HS-5 (cell line): Measurements from ENCODE around the gene C1orf56.

Experiments
- DNase-seq: peaks from one replicate; pipeline ENCODE4 v3.0.0-alpha.2; 2012; ENCODE audit warnings: low read depth

The C1orf56 gene, protein sequence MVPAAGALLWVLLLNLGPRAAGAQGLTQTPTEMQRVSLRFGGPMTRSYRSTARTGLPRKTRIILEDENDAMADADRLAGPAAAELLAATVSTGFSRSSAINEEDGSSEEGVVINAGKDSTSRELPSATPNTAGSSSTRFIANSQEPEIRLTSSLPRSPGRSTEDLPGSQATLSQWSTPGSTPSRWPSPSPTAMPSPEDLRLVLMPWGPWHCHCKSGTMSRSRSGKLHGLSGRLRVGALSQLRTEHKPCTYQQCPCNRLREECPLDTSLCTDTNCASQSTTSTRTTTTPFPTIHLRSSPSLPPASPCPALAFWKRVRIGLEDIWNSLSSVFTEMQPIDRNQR

DNA sequence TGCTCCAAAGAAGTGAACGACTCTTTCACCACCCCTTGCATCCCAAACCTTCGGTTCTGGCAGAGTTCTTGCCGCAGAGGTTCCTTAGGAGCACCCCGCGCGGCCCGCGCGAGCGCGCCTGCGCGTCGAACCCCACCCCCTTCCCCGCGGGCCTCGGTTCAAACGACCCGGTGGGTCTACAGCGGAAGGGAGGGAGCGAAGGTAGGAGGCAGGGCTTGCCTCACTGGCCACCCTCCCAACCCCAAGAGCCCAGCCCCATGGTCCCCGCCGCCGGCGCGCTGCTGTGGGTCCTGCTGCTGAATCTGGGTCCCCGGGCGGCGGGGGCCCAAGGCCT, at the start of gene C1orf56:
TSS of gene C1orf56 (plus strand) at position 161 of the 334 bp plus-strand sequence. CDS start at position 258, 97 bp downstream.
- no peak for DNase-seq

DNA sequence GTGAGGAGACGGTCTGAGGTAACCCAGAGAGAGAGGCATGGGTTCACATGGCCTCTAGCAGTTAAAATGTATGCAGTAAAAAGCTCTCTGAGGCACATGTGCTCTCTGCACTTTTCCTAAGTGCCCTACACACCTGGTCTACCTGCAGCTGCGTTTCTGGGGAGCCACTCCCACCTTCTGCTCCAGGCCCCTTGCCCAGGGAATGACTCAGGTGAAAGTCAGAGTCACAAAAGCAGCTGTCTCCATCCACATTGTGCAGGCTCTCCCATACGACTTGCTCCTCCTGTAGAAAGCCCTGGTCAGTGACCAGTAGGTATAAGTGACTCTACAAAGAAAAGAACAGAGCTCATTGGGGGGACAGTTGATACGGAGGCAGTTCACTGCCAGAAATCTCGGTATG, 49.6 kb upstream of the C1orf56 start:
- no peak for DNase-seq

DNA sequence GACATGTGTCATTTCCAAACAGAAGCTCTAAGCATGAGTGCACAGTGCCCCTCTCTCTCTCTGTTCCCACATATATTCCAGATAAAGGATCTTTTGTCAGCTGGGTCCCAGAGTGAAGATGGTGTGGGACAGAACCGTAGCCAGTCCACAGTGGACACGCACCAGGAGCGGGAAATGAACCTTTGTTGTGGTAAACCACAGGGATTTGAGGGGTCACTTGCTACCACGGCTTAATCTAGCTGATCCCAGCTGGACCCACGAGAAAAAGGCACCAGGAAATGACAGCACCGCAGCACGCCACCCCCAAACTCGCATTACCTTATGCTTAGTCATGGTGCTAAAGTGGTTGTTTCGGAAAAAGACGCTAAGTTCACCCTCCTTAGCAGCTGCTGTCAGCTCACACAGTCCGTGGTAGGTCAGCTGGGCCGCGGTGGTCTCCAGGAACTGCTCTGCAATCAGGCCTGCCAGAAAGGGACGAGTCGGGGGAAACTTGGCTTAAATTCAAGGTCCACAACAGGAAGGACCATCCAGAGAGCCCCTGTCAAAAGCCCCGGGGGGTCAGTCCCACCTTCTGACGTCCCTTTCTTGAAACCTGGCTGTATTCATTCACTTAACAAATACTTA, 48.4 kb upstream of the C1orf56 start:
- DNase-seq = no peak

DNA sequence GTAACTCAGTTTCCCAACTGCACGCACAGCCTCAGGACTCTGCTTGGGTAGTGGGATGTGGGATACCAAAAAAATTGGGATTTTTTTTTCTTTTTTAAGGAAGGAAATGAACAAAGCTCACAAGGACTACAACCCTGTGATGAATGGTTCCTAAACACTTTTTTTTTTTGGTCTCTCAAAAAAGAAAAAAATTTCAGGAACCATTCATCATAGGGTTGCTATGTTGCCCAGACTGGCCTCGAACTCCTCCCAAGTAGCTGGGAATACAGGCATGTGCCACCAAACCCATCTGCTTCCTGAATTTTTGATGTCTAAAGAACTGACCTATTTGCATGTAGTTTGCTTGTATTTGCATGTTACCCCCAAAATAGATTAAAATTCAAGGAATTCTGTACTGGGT, 47.6 kb upstream of the C1orf56 start:
- DNase-seq = no peak

DNA sequence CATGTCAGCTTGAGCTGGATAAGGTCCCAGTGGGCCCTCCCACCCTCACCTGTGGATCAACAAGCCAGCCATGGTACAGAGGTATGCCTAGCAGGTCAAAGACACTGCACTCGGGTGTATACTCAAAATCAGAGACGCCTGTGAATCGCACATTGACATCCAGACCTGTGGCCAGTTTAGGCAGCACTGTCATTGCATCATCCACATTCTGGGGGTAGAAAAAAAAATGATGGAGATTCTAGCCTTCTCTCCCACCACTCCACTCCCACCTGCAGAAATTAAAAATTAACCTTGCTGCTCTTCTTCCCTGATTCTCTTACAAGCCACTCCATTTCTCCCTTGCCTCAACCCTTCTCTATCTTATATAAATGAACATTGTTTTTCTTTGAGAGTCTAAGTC, 47.1 kb upstream of the C1orf56 start:
- DNase-seq = no peak

DNA sequence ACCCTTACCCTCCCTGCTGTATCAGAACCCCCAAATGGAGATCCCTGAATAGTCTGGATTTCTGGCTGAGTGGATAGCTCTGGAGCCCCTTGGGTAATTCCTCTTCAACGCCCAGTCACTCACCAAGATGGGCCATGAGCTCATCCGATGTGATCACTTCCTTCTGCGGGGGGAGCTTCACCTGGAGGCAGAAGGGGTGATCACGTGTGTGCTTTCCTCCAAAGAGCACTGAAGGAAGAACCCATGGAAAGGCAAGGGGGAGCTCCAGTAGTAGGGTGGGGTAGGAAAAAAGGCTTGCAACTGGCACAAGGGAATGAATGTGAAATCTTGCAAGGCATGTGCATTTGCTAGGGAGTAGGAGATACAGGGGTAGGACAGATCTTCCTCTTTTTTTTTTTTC, 45.9 kb upstream of the C1orf56 start:
- DNase-seq = no peak

DNA sequence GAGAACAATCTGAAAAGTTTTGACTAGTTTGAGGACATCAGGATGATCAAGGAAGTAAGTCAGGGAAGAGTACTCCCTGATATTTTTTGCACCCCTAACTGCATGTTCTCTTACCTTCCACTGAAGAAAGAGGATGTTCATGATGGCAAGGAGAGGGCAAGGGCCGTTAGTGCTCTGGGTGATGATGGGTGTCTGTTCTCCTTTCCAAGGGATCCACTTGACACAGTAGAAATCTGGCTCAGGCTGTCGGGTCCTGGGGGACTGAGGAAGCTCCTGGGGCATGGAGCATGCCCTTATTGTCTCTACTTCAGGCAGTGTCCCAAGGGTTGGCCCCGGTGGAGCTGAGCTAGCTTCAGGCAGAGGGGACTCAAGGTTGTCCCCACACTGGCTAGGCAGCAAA, 45.5 kb upstream of the C1orf56 start:
- no peak for DNase-seq

DNA sequence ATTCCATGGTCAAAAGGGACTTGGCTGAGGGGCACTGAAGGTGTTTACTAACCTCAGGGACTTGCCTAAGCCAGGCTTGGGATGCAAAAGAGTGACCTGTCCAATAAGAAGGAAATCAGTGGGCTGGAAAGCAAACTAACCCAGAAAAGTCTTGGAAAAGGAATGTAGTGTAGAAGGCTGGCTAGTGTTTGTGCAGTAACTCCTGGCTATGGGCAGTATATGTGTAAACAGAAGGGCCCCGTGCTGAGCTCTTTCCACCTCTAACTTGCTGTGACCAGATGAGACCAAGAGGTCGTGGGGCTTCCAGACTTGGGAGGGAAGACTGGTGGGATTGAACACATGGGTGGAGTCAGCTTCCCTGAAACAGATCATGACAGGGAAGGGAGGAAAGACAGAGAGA, 44.9 kb upstream of the C1orf56 start:
- no peak for DNase-seq

DNA sequence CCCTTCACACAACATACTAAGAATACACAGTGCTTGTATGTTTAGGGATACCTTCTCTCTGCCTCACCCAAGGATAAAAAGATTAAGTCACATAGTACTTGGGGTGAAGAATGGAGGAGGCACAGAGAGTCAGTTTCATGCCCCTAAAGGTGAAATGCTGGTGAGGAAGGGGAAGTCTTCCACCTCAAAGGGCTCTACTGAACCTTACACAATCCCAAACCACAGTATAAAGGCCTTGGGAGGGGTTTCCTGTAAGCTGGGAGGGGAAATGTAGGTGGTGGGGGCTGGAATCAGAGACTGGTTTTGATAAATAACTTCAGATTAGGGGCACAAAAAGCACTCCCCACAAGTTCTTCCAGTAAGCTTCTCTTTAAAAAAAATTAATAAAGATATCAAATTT, 44.4 kb upstream of the C1orf56 start:
- DNase-seq = no peak

DNA sequence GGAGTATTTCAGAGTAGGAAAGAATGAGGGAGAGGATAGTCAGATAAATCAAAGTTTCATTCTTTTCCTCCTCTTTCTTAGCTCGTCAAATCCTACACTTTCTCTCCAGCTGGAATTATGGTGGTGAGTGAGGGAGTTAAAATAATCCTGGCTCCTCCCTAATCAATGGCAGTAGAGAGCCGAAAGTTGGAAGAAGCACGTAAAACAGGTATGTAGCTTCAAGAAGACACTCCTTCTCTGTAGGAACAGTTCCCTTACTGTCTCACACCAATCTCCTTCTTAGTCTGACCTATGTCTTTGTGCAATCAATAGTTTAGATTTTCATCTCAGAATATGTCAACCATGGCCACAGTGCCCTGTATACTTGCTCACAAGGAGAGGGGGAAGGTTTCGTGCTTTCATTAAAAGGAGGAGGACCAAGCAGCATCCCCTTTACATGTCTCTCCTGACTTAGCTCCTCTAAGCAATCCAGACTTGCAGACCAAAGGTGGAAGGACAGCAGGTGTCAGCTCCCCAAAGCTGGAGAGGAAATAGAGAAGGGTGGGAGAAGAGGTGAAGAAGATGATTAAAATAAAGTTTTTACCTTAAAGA, 41.7 kb upstream of the C1orf56 start:
- no peak for DNase-seq

DNA sequence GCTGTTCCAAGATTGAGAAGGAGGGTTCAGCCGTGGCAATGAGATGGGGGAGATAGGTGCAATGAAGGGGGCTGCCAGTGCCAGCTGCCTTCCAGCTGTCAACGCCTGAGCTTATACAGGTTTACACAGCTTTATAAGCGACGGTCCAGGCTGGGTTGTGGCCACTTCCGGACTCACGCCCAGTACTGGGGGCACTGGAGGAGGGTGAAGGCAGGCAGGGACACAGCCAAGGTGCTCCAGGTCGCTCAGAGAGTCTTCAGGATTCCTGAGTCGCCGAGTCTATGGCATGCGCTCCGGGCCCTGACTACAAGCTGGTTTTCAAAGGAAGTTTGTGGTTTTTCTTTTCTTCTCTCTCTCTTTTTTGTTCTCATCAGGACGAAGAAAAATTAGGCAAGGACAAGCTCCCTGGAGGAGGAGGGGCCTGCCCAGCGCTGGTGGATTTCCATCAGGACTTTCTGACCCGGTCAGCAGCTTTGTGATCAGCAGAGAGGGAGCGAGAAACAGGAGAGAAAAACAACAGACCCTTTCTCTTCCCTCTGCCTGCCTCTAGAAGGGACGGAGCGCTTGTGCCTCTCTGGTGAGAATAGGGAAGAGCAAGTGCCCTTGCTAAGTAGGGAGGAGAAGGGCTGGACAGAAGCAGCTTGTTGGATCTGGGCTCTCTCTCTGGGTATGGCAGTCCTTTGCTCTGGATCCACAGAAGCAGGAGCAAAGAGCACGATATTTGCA, 41.1 kb upstream of the C1orf56 start, which contains the start of gene MINDY1:
TSS of gene MINDY1 (minus strand) at position 576 of the 726 bp plus-strand sequence. CDS start 4,285 bp downstream, outside the sequence.
- peak; percentile 49 for DNase-seq

DNA sequence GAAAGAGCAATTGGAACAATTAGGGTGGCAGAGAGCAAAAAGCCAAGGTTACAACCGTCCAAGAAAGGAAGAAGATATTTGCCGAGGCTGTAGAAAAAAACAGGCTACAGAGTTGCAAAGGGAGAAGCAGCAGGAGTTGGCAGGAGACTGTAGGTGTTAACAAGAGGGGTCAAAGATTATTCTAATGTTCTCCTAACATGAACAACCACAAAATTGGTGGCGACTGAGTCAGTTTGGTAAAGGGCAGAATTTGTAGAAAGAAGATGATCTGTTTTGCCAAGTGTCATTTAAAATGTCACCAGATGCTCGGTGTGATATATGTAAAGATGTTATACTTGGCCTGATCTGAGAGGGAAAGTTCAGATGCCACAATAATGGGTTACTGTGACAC, 39.7 kb upstream of the C1orf56 start:
- no peak for DNase-seq

DNA sequence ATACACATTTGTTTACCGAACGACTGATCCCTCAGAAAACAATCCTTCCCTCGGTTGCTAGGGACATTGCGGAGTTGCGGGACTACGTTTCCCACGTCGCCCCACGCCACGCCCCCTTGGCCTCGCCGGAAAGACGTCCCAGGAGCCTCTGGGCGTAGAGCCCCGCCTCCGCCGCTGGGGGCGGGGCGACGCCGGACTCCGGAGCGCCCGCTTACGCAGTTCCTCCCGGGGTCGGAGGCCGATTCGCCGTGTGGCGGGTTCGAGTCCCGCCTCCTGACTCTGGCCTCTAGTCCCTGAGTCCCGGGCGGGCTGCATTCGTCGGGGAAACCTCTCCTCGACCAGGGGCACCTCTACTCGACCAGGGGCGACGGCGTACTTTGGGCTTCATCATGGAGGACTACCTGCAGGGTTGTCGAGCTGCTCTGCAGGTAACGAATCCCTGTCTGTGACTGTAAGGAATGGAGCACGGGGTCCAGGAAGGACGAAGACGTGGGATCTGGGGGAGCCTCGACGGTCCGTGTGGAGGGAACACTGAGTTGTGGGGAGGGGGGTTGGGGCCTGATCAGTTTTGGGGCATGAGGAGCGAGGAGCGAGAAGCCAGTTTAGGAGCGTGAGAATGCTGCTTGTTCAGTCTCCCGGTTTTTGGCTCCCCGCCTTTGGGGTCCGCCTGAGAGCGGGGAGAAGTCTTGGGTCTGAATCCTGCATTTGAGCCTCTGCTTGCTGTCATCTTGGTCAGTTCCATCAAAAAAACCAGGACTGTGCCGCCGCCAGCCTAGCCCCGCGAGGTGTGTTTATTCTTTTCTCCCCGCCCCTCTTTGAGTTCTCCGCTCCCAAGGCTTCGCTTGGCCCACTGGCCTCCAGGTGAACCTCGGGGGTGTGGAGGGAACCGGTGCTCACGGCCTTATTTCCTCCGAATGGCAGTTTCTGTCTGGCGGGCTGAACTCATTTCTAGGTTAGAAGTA, 39.0 kb upstream of the C1orf56 start, which contains the start of gene PRUNE1:
TSS of gene PRUNE1 (plus strand) at position 206 of the 962 bp plus-strand sequence. CDS start at position 390, 184 bp downstream.
- peak; percentile 83 for DNase-seq

DNA sequence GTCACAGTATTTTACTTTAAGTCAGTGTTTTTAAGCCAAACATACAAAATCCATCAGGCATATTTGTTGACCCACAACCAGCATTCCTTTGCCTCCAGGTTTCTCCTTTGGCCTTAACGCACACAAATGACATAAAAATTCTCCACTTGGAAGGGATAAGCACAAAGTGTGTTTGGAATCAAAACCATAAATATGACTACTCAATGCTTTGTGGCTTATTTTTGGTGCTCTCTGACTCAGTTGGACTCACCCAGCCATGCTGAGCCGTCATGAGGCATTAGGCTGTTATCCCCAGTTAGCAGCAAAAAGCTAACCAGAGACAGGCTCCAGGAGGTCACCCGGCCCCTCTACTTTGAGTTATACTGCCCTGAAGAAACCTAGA, 38.4 kb upstream of the C1orf56 start:
- DNase-seq = no peak

DNA sequence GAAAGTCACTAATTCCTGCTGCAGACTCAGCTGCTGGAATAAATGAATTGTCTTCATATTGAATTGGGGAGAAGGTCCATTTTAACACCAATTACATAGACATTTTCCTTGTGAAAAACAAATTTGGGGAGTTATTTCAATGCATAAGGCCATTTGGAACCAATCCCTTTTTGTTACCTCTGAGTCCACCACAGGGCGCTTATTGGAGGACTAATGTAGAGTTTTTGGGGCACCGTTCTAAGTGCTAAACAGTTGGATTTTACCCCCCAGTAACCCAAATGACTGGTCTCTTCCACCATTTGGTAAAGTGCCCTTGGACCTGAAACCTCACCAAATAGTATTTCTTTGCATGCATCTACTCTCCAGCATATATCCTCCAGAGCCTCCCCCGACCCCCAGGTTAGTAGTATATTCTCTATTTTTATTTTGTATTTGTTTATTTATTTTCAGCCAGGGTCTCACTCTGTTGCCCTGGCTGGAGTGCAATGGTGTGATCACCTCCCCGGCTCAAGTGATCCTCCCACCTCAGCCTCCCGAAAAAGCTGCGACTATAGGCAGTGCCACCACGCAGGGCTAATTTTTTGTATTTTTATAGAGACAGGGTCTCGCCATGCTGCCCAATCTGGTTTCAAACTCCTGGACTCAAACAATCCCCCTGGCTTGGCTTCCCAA, 37.7 kb upstream of the C1orf56 start:
- no peak for DNase-seq

DNA sequence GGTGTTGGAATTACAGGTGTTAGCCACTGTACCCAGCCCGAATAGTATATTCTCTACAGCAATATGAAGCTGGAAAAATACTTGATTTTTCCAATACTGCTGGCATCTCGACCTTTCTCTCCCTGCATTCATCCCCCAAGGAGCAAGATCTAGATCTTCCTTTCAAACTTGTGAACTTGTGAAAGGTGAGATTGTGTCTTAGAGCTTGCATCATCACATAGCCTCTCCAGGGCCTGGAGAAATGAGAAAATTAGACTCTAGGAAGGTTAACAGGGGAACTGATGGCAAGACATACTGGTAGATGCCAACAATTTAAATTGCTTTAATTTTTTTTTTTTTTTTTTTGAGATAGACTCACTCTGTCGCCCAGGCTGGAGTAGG, 37.2 kb upstream of the C1orf56 start:
- no peak for DNase-seq

DNA sequence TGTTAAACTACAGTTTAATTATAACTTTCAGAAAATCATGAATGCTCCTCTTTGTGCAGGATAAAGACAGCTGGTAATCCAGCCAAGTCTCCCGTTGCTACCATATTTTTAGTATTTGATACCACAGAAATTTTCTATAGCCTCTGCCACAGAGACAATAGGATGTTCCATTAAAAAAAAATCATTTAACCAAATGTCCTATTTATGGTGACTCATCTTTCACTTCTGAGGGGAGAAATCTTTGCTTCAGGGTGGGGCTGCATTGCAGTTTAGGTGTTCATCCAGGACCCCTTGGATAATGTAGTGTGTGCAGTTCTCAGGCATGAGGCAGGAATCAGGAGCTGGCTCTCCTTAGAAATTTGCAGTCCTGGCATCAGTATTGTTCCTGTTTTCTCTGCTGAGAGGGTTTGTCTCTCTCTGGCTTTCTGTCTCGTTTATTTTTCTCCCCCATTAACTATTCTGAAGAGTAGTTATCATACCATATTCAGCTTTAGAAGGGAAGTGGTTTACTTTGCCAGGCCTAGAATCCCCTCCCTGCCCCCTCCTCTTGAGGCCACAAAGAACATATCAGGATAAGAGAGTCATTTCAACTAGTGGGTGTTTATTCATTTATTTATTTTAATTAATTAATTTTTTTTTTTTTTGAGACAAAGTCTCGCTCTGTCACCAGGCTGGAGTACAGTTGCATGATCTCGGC, 36.2 kb upstream of the C1orf56 start:
- no peak for DNase-seq

DNA sequence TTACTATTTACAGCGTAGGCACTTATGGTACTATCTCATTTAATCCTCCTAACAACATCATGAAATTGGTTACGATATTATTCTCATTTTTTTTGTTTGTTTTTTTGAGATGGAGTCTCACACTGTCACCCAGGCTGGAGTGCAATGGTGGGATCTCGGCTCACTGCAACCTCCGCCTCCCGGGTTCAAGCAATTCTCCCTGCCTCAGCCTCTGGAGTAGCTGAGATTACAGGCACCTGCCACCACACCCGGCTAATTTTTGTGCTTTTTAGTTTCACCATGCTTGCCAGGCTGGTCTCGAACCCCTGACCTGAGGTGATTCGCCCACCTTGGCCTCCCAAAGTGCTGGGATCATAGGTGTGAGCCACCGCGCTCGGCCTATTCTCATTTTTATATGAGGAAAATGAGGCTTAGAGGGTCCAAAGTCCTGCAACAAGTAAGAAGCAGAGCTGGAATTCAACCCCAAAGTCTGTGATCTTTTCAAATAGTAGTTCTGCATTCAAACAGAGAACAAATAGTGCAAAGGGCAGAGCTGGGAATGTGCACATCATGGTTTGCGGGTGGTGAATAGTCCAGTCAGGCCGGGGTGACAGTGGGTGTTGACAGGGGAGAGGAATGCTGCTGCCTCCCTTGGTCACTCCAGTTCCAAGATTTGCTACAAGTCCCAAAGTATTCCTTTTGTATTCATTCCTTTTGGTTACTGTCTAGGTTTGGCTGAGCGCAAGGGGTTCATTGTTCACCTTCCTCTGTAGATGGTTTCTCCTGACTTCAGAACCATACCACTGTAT, 34.7 kb upstream of the C1orf56 start:
- no peak for DNase-seq

DNA sequence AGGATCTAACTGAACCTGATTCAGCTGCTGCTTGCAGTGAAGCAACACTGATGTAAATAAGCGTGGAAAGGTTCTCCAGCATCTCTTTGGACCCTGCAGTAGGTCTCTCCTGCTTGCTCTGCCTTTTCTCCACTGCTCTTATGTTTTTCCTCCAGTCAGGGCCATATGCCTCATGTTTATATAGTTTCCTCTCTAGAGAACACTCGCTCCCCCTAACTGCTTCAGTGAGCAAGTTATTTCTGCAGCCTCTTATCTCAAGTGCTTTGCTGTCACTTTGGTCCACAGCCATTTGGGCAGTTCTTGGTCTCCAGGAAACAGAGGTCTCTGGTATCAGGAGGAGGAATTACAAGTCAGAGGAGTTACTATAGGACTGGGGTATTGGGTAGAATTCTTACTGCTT, 34.0 kb upstream of the C1orf56 start:
- no peak for DNase-seq
